ENCODE results near the gene MAST4. TPM values are rescaled to one million over a fixed set of nuclear protein-coding genes. Genes with fewer than 3 reads are reported as not detected.

The MAST4 gene
- total RNA-seq, 1 donor from 2014 or later, result 112 TPM

- Mint-ChIP-seq H3K27me3 (ENCODE audit: unreplicated experiment) (no peaks in the 10 kb centered on the region), H3K27ac (ENCODE audit: unreplicated experiment) (no peak overlapping the region), H3K4me1 (ENCODE audit: unreplicated experiment) (peaks cover 2% of the 10 kb centered on the region), H3K9me3 (ENCODE audit: unreplicated experiment) (no peaks in the 10 kb centered on the region), H3K4me3 (ENCODE audit: unreplicated experiment) (no peak overlapping the region), H3K36me3 (ENCODE audit: low read depth, unreplicated experiment) (peaks cover 7% of the 10 kb centered on the region)
- no peak for TF ChIP-seq CTCF (IDR thresholded peaks at IDR 0.05; ENCODE audit: unreplicated experiment)
- DNase-seq (ENCODE audit: low spot score), result no peak
Observed at GRCh38 chr5:66617991-66618768, 22.0 kb downstream of the MAST4 start.

- H3K27ac Mint-ChIP-seq (ENCODE audit: unreplicated experiment), result no peak overlapping the region
- no peaks in the 10 kb centered on the region for H3K27me3 Mint-ChIP-seq (ENCODE audit: unreplicated experiment)
- no peaks in the 10 kb centered on the region for H3K9me3 Mint-ChIP-seq (ENCODE audit: unreplicated experiment)
- no peak overlapping the region for H3K4me3 Mint-ChIP-seq (ENCODE audit: unreplicated experiment)
- no peak for TF ChIP-seq CTCF (IDR thresholded peaks at IDR 0.05; ENCODE audit: unreplicated experiment)
- peaks cover 7% of the 10 kb centered on the region for H3K36me3 Mint-ChIP-seq (ENCODE audit: low read depth, unreplicated experiment)
- H3K4me1 Mint-ChIP-seq (ENCODE audit: unreplicated experiment), result no peaks in the 10 kb centered on the region
- DNase-seq (ENCODE audit: low spot score), result no peak
Observed at GRCh38 chr5:66620711-66621110, 24.5 kb downstream of the MAST4 start.

- Mint-ChIP-seq H3K36me3 (ENCODE audit: low read depth, unreplicated experiment) (peaks cover 7% of the 10 kb centered on the region), H3K4me3 (ENCODE audit: unreplicated experiment) (no peak overlapping the region), H3K4me1 (ENCODE audit: unreplicated experiment) (no peaks in the 10 kb centered on the region), H3K9me3 (ENCODE audit: unreplicated experiment) (no peaks in the 10 kb centered on the region), H3K27me3 (ENCODE audit: unreplicated experiment) (no peaks in the 10 kb centered on the region), H3K27ac (ENCODE audit: unreplicated experiment) (no peak overlapping the region)
- no peak for TF ChIP-seq CTCF (IDR thresholded peaks at IDR 0.05; ENCODE audit: unreplicated experiment)
- DNase-seq (ENCODE audit: low spot score), result no peak
Observed at GRCh38 chr5:66621146-66621545, 25.0 kb downstream of the MAST4 start.

GRCh38 chr5:66621736-66622135, 25.5 kb downstream of the MAST4 start:
- no peak for TF ChIP-seq CTCF (IDR thresholded peaks at IDR 0.05; ENCODE audit: unreplicated experiment)
- peaks cover 7% of the 10 kb centered on the region for H3K36me3 Mint-ChIP-seq (ENCODE audit: low read depth, unreplicated experiment)
- no peak overlapping the region for H3K4me3 Mint-ChIP-seq (ENCODE audit: unreplicated experiment)
- no peak overlapping the region for H3K27ac Mint-ChIP-seq (ENCODE audit: unreplicated experiment)
- H3K4me1 Mint-ChIP-seq (ENCODE audit: unreplicated experiment), result no peaks in the 10 kb centered on the region
- no peak for DNase-seq (ENCODE audit: low spot score)
- H3K9me3 Mint-ChIP-seq (ENCODE audit: unreplicated experiment), result no peaks in the 10 kb centered on the region
- no peaks in the 10 kb centered on the region for H3K27me3 Mint-ChIP-seq (ENCODE audit: unreplicated experiment)

- DNase-seq (ENCODE audit: low spot score), result no peak
- H3K9me3 Mint-ChIP-seq (ENCODE audit: unreplicated experiment), result no peaks in the 10 kb centered on the region
- H3K4me3 Mint-ChIP-seq (ENCODE audit: unreplicated experiment), result no peak overlapping the region
- H3K27me3 Mint-ChIP-seq (ENCODE audit: unreplicated experiment), result no peaks in the 10 kb centered on the region
- H3K36me3 Mint-ChIP-seq (ENCODE audit: low read depth, unreplicated experiment), result no peaks in the 10 kb centered on the region
- no peak for TF ChIP-seq CTCF (IDR thresholded peaks at IDR 0.05; ENCODE audit: unreplicated experiment)
- no peaks in the 10 kb centered on the region for H3K4me1 Mint-ChIP-seq (ENCODE audit: unreplicated experiment)
- H3K27ac Mint-ChIP-seq (ENCODE audit: unreplicated experiment), result no peak overlapping the region
Observed at GRCh38 chr5:66628561-66628960, 32.4 kb downstream of the MAST4 start.

All from endothelial cell (in vitro differentiated cells).